Neural progenitor cell (in vitro differentiated cells): Measurements from ENCODE around the gene EXOC3L2. TPM values are rescaled to one million over a fixed set of nuclear protein-coding genes. Genes with fewer than 3 reads are reported as not detected.

ENCODE experiments used
- DNase-seq: peaks from one replicate; pipeline ENCODE4 v3.0.0-alpha.2; 2016; ENCODE audit warnings: low spot score
- H2AFZ ChIP-seq: fragments of 200-600 bp; sonication (generic); replicated peaks from 2 replicates; pipeline ENCODE4 v1.6.1; 2016; ENCODE audit warnings: antibody characterized with exemption
- H3F3A ChIP-seq: fragments of 200-600 bp; sonication (generic); 2 replicates; pipeline ENCODE4 v1.6.1; 2016; ENCODE audit warnings: antibody characterized with exemption, low read depth
- H3K27ac ChIP-seq: fragments of 200-600 bp; sonication (generic); 2 replicates; pipeline ENCODE4 v1.5.1; 2016; ENCODE audit warnings: mild to moderate bottlenecking
- H3K27me3 ChIP-seq: fragments of 200-600 bp; sonication (generic); 2 replicates; pipeline ENCODE4 v1.6.1; 2016; ENCODE audit warnings: mild to moderate bottlenecking, moderate library complexity
- H3K36me3 ChIP-seq: fragments of 200-600 bp; sonication (generic); 2 replicates; pipeline ENCODE4 v1.5.1; 2016
- H3K4me1 ChIP-seq: fragments of 200-600 bp; sonication (generic); 2 replicates; pipeline ENCODE4 v1.6.1; 2016; ENCODE audit warnings: mixed run types
- H3K4me2 ChIP-seq: fragments of 200-600 bp; sonication (generic); 2 replicates; pipeline ENCODE4 v1.6.1; 2016
- H3K4me3 ChIP-seq: fragments of 200-600 bp; sonication (generic); 2 replicates; pipeline ENCODE4 v1.5.1; 2016
- H3K79me2 ChIP-seq: fragments of 200-600 bp; sonication (generic); 2 replicates; pipeline ENCODE4 v1.6.1; 2016; ENCODE audit warnings: low read depth
- H3K9ac ChIP-seq: fragments of 200-600 bp; sonication (generic); 2 replicates; pipeline ENCODE4 v1.6.1; 2016
- H3K9me3 ChIP-seq: fragments of 200-600 bp; sonication (generic); 2 replicates; pipeline ENCODE4 v1.5.1; 2016; ENCODE audit warnings: low read depth
- H4K20me1 ChIP-seq: fragments of 200-600 bp; sonication (generic); 2 replicates; pipeline ENCODE4 v1.6.1; 2016; ENCODE audit warnings: low read depth
- H3K27ac Mint-ChIP-seq: 3 replicates; pipeline ENCODE4 v1.8.0; 2021; ENCODE audit warnings: mixed read lengths
- H3K27me3 Mint-ChIP-seq: 2 replicates; pipeline ENCODE4 v1.8.0; 2022; ENCODE audit warnings: low read depth, mild to moderate bottlenecking, inconsistent platforms, moderate library complexity, mixed read lengths; ENCODE audit not compliant: insufficient read depth
- H3K36me3 Mint-ChIP-seq: 3 replicates; pipeline ENCODE4 v1.8.0; 2021; ENCODE audit warnings: mixed read lengths
- H3K4me1 Mint-ChIP-seq: 3 replicates; pipeline ENCODE4 v1.8.0; 2021; ENCODE audit warnings: mixed read lengths
- H3K4me3 Mint-ChIP-seq: 3 replicates; pipeline ENCODE4 v1.8.0; 2021; ENCODE audit warnings: mild to moderate bottlenecking, moderate library complexity, mixed read lengths
- H3K9me3 Mint-ChIP-seq: 3 replicates; pipeline ENCODE4 v1.8.0; 2020; ENCODE audit warnings: mixed read lengths
- CTCF ChIP-seq: fragments of 200-600 bp; sonication (generic); IDR thresholded peaks from 2 replicates; pipeline ENCODE4 v1.5.1; 2017; ENCODE audit warnings: antibody characterized with exemption, mild to moderate bottlenecking
- EZH2 ChIP-seq: fragments of 200-600 bp; sonication (generic); IDR thresholded peaks from 2 replicates; pipeline ENCODE4 v1.6.1; 2017; ENCODE audit warnings: antibody characterized with exemption, mild to moderate bottlenecking, moderate library complexity
- EZH2phosphoT487 ChIP-seq: fragments of 200-600 bp; sonication (generic); IDR thresholded peaks from 2 replicates; pipeline ENCODE4 v1.6.1; 2017; ENCODE audit warnings: antibody characterized with exemption
- total RNA-seq: library from RNA; depleted of rRNA; stranded (reverse); fragments of >200 nt; gene quantifications from 2 replicates; pipeline ENCODE4 v1.2.3, GENCODE V29; 2015; ENCODE audit warnings: low replicate concordance

Gene EXOC3L2
- total RNA-seq, 1 donor from 2014 or later, result not detected

- H2AFZ ChIP-seq, result no peak overlapping the region
- H3K27me3 ChIP-seq, result no peaks in the 10 kb centered on the region
- Mint-ChIP-seq H3K4me3 (no peak overlapping the region), H3K36me3 (no peaks in the 10 kb centered on the region), H3K27ac (no peak overlapping the region), H3K4me1 (peaks cover 13% of the 10 kb centered on the region), H3K27me3 (peaks cover 2% of the 10 kb centered on the region), H3K9me3 (no peaks in the 10 kb centered on the region)
- H3K9me3 ChIP-seq, result no peaks in the 10 kb centered on the region
- H3K4me1 ChIP-seq, result no peaks in the 10 kb centered on the region
- TF ChIP-seq EZH2 (no peak), CTCF (no peak), EZH2phosphoT487 (no peak)
- H3K27ac ChIP-seq, result no peak overlapping the region
- H3K79me2 ChIP-seq, result no peaks in the 10 kb centered on the region
- H3K4me3 ChIP-seq, result no peak overlapping the region
- no peak for DNase-seq
- no peaks in the 10 kb centered on the region for H3K36me3 ChIP-seq
- H3K9ac ChIP-seq, result no peak overlapping the region
- peaks cover 32% of the 10 kb centered on the region for H4K20me1 ChIP-seq
- H3K4me2 ChIP-seq, result no peak overlapping the region
- no peaks in the 10 kb centered on the region for H3F3A ChIP-seq
These were observed 76.3 kb downstream of the EXOC3L2 start for GRCh38 chr19:45168767-45169351.

GRCh38 chr19:45166723-45167252, 78.4 kb downstream of the EXOC3L2 start:
- Mint-ChIP-seq H3K27ac (peak overlapping the region; percentile 89), H3K27me3 (peaks cover 2% of the 10 kb centered on the region), H3K36me3 (no peaks in the 10 kb centered on the region), H3K9me3 (no peaks in the 10 kb centered on the region), H3K4me3 (no peak overlapping the region), H3K4me1 (peaks cover 13% of the 10 kb centered on the region)
- peaks cover 2% of the 10 kb centered on the region for H3K27me3 ChIP-seq
- no peak overlapping the region for H3K4me2 ChIP-seq
- no peaks in the 10 kb centered on the region for H3K36me3 ChIP-seq
- no peaks in the 10 kb centered on the region for H3K79me2 ChIP-seq
- no peak overlapping the region for H3K27ac ChIP-seq
- no peak overlapping the region for H3K4me3 ChIP-seq
- H2AFZ ChIP-seq, result no peak overlapping the region
- H3F3A ChIP-seq, result no peaks in the 10 kb centered on the region
- peaks cover 32% of the 10 kb centered on the region for H4K20me1 ChIP-seq
- H3K4me1 ChIP-seq, result no peaks in the 10 kb centered on the region
- no peak overlapping the region for H3K9ac ChIP-seq
- no peaks in the 10 kb centered on the region for H3K9me3 ChIP-seq
- no peak for DNase-seq
- TF ChIP-seq EZH2, result no peak
- no peak for TF ChIP-seq EZH2phosphoT487
- no peak for TF ChIP-seq CTCF

- Histone ChIP-seq H4K20me1 (peaks cover 19% of the 10 kb centered on the region), H2AFZ (no peak overlapping the region), H3K27me3 (peaks cover 16% of the 10 kb centered on the region), H3K27ac (no peak overlapping the region), H3K79me2 (no peaks in the 10 kb centered on the region), H3F3A (no peaks in the 10 kb centered on the region), H3K4me2 (no peak overlapping the region), H3K9me3 (no peaks in the 10 kb centered on the region), H3K36me3 (no peaks in the 10 kb centered on the region), H3K4me3 (no peak overlapping the region), H3K4me1 (no peaks in the 10 kb centered on the region), H3K9ac (no peak overlapping the region)
- no peaks in the 10 kb centered on the region for H3K9me3 Mint-ChIP-seq
- H3K36me3 Mint-ChIP-seq, result no peaks in the 10 kb centered on the region
- no peak overlapping the region for H3K4me3 Mint-ChIP-seq
- H3K27ac Mint-ChIP-seq, result no peak overlapping the region
- DNase-seq, result peak; percentile 33
- H3K4me1 Mint-ChIP-seq, result peaks cover 9% of the 10 kb centered on the region
- TF ChIP-seq EZH2phosphoT487, result no peak
- TF ChIP-seq CTCF, result no peak
- no peak for TF ChIP-seq EZH2
- H3K27me3 Mint-ChIP-seq, result no peaks in the 10 kb centered on the region
These were observed 80.5 kb downstream of the EXOC3L2 start for GRCh38 chr19:45164577-45165335.
